ENCODE results near the gene OGDHL.

GRCh38 chr10:49707585-49707984, 54.5 kb downstream of the OGDHL start:
- TF ChIP-seq CTCF (IDR thresholded peaks at IDR 0.05; ENCODE audit: poor library complexity, severe bottlenecking) (no peak), EZH2 (IDR thresholded peaks at IDR 0.05; ENCODE audit: borderline replicate concordance, insufficient read depth, low read length, poor library complexity, severe bottlenecking) (no peak)

Measured in neural cell (in vitro differentiated cells).